Muscle layer of duodenum (tissue), 2 donors: ENCODE results near the gene KRTCAP3.
A peak's percentile ranks its signal among the peaks of the same experiment; 100 is the strongest.

Source experiments
- H3K27ac ChIP-seq: one replicate; pipeline ENCODE4 v1.7.0; 2013; ENCODE audit warnings: mild to moderate bottlenecking, low read length
- H3K27me3 ChIP-seq: one replicate; pipeline ENCODE4 v1.7.0; 2013; ENCODE audit warnings: low read depth, mild to moderate bottlenecking, control low read depth, low read length
- H3K36me3 ChIP-seq, 2 donors: one replicate each; pipeline ENCODE4 v1.7.0; 2013; ENCODE audit warnings: low read length in 2 of 2, control low read depth in 1 of 2, mild to moderate bottlenecking in 1 of 2; ENCODE audit not compliant: insufficient read depth in 2 of 2, control insufficient read depth in 1 of 2
- H3K4me1 ChIP-seq, 2 donors: one replicate each; pipeline ENCODE4 v1.7.0; 2013; ENCODE audit warnings: low read length in 2 of 2, mild to moderate bottlenecking in 2 of 2, control low read depth in 1 of 2, moderate library complexity in 1 of 2; ENCODE audit not compliant: insufficient read depth in 2 of 2, control insufficient read depth in 1 of 2
- H3K4me3 ChIP-seq, 2 donors: one replicate each; pipeline ENCODE4 v1.7.0; 2013; ENCODE audit warnings: low read length in 2 of 2, low read depth in 1 of 2, mild to moderate bottlenecking in 1 of 2
- H3K9me3 ChIP-seq, 2 donors: one replicate each; pipeline ENCODE4 v1.7.0; 2013; ENCODE audit warnings: low read length in 2 of 2, control low read depth in 1 of 2, mild to moderate bottlenecking in 1 of 2; ENCODE audit not compliant: control insufficient read depth in 1 of 2
- donor health status: healthy.

Gene KRTCAP3

GRCh38 chr2:27441958-27442919 lies at the start of gene KRTCAP3:
KRTCAP3 (plus strand) TSS chr2:27442381; CDS start chr2:27442413, 32 bp downstream.
- Histone ChIP-seq H3K27ac (peak within 1 kb of the TSS; percentile 31), H3K36me3 (peaks cover 35 to 56% of the 10 kb centered on the region in 2 donors), H3K4me1 (peaks cover 0 to 10% of the 10 kb centered on the region in 2 donors), H3K9me3 (no peaks in the 10 kb centered on the region), H3K4me3 (peak within 1 kb of the TSS in 1 of 2 donors; percentile 46), H3K27me3 (no peaks in the 10 kb centered on the region)

- peaks cover 0 to 4% of the 10 kb centered on the region in 2 donors for H3K36me3 ChIP-seq
- H3K4me3 ChIP-seq = no peak overlapping the region
- no peaks in the 10 kb centered on the region for H3K9me3 ChIP-seq
- H3K27ac ChIP-seq = no peak overlapping the region
- H3K27me3 ChIP-seq = no peaks in the 10 kb centered on the region
- H3K4me1 ChIP-seq = no peaks in the 10 kb centered on the region
These were observed 49.0 kb upstream of the KRTCAP3 start for GRCh38 chr2:27393225-27393624.

- Histone ChIP-seq H3K36me3 (no peaks in the 10 kb centered on the region), H3K4me3 (no peak overlapping the region), H3K27me3 (no peaks in the 10 kb centered on the region), H3K27ac (no peak overlapping the region), H3K9me3 (no peaks in the 10 kb centered on the region), H3K4me1 (no peaks in the 10 kb centered on the region)
These were observed 43.2 kb upstream of the KRTCAP3 start for GRCh38 chr2:27398962-27399361.

GRCh38 chr2:27400348-27401135 lies 41.6 kb upstream of the KRTCAP3 start:
- no peaks in the 10 kb centered on the region for H3K27me3 ChIP-seq
- H3K4me1 ChIP-seq = no peaks in the 10 kb centered on the region

GRCh38 chr2:27407798-27408491 lies 34.2 kb upstream of the KRTCAP3 start:
- Histone ChIP-seq H3K27ac (no peak overlapping the region), H3K9me3 (no peaks in the 10 kb centered on the region), H3K4me3 (peak overlapping the region; percentile 87 to 99), H3K27me3 (no peaks in the 10 kb centered on the region), H3K4me1 (peaks cover 7 to 13% of the 10 kb centered on the region in 2 donors), H3K36me3 (peaks cover 0 to 4% of the 10 kb centered on the region in 2 donors)

More at GRCh38 chr2:27400348-27401135, 41.6 kb upstream of the KRTCAP3 start:
- no peaks in the 10 kb centered on the region for H3K9me3 ChIP-seq
- no peak overlapping the region for H3K4me3 ChIP-seq
- no peak overlapping the region for H3K27ac ChIP-seq
- peaks cover 0 to 4% of the 10 kb centered on the region in 2 donors for H3K36me3 ChIP-seq

DNA sequence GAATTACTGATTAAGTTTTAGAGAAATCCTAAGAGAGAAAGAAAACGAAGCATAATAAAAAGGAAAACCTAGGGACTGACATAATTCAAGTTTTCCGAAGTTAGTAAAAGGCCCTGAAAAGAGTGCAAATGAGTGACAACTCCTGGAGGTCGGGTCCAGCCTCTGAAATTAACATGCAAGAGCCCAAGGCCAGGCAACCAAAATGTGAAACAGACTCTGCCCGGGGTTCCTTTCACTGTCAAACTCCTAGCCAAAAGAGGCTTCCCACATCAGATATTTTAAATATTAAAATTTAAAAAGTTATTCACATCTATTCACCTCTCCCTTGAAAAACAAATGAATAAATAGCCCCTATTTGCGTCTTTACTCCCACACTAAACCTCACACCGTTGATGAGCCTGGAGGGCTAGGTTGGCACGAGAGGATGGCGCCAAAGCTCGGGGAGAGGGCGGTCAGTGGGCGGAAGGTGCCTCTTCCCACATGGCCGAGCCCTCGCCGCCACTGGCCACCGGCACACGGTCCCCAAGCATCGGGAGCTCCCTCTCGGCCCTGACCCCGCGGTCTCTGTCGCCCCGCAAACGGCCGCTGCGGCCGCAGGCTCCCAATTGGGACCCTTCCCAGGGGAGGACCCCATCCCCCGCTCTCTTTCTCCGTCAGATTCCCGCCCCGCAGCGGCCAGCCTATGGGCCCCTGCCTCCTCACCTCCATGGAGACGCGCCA lies 33.4 kb upstream of the KRTCAP3 start:
- H3K27ac ChIP-seq = peak overlapping the region; percentile 56
- H3K9me3 ChIP-seq = no peaks in the 10 kb centered on the region
- peaks cover 0 to 4% of the 10 kb centered on the region in 2 donors for H3K36me3 ChIP-seq
- no peaks in the 10 kb centered on the region for H3K27me3 ChIP-seq
- H3K4me3 ChIP-seq = peak overlapping the region; percentile 87 to 99
- H3K4me1 ChIP-seq = peaks cover 7 to 13% of the 10 kb centered on the region in 2 donors

- peaks cover 0 to 4% of the 10 kb centered on the region in 2 donors for H3K36me3 ChIP-seq
- H3K27ac ChIP-seq = peak within 1 kb of the TSS; percentile 89
- H3K4me3 ChIP-seq = peak within 1 kb of the TSS; percentile 87 to 99
- H3K4me1 ChIP-seq = peaks cover 7 to 13% of the 10 kb centered on the region in 2 donors
- H3K9me3 ChIP-seq = no peaks in the 10 kb centered on the region
- H3K27me3 ChIP-seq = no peaks in the 10 kb centered on the region
These were observed 32.7 kb upstream of the KRTCAP3 start, which contains the start of gene PPM1G for GRCh38 chr2:27409321-27410073. PPM1G (minus strand) TSS chr2:27409591; CDS start chr2:27409422, 169 bp downstream.

DNA sequence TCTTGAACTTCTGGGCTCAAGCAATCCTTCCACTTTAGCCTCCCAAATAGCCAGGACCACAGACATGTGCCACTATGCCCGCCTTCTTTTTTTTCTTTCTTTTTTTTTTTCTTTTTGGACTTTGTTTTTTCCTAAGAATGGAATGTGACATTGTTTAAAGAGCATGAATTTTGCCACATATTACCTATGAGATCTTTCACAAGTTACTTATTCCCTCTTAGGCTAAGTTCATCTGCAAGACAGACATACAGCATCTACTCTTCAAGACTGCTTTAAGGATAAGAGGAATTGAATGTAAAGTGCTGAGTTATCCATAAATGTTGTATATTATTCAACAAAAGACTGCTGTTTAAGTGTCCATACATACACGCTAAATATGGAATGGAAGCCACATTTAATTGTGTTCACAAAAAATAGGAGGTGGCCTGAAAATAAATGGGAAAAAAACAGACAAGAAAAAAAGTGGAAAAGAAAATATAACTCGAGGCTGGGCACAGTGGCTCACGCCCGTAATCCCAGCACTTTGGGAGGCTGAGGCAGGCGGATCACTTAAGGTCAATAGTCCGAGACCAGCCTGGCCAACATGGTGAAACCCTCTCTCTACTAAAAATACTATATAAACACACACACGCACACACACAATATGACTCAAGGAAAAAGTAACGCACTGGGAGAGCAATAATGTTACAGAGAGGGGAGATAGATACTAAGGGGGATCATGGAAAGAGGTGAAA lies 29.6 kb upstream of the KRTCAP3 start:
- Histone ChIP-seq H3K27ac (no peak overlapping the region), H3K36me3 (no peaks in the 10 kb centered on the region), H3K9me3 (no peaks in the 10 kb centered on the region), H3K4me1 (peaks cover 4 to 10% of the 10 kb centered on the region in 2 donors), H3K4me3 (no peak overlapping the region), H3K27me3 (no peaks in the 10 kb centered on the region)

DNA sequence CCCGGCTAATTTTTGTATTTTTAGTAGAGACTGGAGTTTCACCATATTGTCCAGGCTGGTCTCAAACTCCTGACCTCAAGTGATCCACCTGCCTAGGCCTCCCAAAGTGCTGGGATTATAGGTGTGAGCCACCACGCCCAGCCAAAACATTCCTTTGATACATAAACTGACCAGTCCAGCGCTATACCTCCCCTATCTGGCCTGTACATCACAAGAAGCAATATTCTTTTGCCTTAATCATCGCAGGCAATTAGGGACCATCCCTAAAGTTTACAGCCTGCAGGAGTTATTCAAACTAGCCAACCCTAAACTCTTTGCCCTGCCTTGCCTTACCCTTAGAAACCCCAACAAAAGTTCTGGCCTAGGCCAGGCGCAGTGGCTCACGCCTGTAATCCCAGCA lies 26.0 kb upstream of the KRTCAP3 start:
- Histone ChIP-seq H3K27me3 (no peaks in the 10 kb centered on the region), H3K27ac (no peak overlapping the region), H3K4me3 (no peak overlapping the region), H3K9me3 (no peaks in the 10 kb centered on the region), H3K36me3 (no peaks in the 10 kb centered on the region), H3K4me1 (no peaks in the 10 kb centered on the region)
